ENCODE results near the gene DIPK2A. TPM values are rescaled to one million over a fixed set of nuclear protein-coding genes. Genes with fewer than 3 reads are reported as not detected.

Gene DIPK2A
- total RNA-seq, 2 experiments from 2014 or later = 18.0 to 19.4 TPM

DNA sequence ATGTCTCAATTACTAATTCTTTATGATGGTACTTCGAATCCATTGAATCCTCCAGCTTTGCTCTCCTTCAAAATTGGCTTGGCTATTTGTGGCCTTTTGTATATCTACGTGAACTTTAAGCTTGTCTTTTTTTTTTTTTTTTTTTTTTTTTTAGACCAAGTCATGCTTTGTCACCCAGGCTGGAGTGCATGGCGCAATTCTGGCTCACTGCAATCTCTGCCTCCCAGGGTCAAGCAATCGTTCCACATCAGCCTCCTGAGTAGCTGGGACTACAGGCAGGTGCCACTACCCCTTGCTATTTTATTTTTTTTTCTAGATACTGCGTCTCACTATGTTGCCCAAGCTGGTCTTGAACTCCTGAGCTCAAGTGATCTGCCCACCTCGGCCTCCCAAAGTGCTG, 7.7 kb upstream of the DIPK2A start:
- DNase-seq (no peak), ATAC-seq (no peak)
- H3K9me3 Mint-ChIP-seq = peaks cover 3% of the 10 kb centered on the region
- intact Hi-C loops (cut with micrococcal nuclease) = no loop called here
- TF ChIP-seq, protein P1, sequence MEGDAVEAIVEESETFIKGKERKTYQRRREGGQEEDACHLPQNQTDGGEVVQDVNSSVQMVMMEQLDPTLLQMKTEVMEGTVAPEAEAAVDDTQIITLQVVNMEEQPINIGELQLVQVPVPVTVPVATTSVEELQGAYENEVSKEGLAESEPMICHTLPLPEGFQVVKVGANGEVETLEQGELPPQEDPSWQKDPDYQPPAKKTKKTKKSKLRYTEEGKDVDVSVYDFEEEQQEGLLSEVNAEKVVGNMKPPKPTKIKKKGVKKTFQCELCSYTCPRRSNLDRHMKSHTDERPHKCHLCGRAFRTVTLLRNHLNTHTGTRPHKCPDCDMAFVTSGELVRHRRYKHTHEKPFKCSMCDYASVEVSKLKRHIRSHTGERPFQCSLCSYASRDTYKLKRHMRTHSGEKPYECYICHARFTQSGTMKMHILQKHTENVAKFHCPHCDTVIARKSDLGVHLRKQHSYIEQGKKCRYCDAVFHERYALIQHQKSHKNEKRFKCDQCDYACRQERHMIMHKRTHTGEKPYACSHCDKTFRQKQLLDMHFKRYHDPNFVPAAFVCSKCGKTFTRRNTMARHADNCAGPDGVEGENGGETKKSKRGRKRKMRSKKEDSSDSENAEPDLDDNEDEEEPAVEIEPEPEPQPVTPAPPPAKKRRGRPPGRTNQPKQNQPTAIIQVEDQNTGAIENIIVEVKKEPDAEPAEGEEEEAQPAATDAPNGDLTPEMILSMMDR (IDR thresholded peaks at IDR 0.05) = no peak
- H3K36me3 Mint-ChIP-seq (ENCODE audit: low read depth) = no peaks in the 10 kb centered on the region
- no peak overlapping the region for H3K27ac Mint-ChIP-seq
- POLR2A ChIA-PET = no interaction called here
- CTCF ChIA-PET = interaction anchor here (0.8 to 1.5 kb wide), 4 partner anchors 11 to 13 kb away, joined by 3 read pairs; no protein-coding TSS in a partner anchor
- H3K4me3 Mint-ChIP-seq = no peak overlapping the region
- H3K27me3 Mint-ChIP-seq = peaks cover 22% of the 10 kb centered on the region
- no peaks in the 10 kb centered on the region for H3K4me1 Mint-ChIP-seq (ENCODE audit: low read depth)

DNA sequence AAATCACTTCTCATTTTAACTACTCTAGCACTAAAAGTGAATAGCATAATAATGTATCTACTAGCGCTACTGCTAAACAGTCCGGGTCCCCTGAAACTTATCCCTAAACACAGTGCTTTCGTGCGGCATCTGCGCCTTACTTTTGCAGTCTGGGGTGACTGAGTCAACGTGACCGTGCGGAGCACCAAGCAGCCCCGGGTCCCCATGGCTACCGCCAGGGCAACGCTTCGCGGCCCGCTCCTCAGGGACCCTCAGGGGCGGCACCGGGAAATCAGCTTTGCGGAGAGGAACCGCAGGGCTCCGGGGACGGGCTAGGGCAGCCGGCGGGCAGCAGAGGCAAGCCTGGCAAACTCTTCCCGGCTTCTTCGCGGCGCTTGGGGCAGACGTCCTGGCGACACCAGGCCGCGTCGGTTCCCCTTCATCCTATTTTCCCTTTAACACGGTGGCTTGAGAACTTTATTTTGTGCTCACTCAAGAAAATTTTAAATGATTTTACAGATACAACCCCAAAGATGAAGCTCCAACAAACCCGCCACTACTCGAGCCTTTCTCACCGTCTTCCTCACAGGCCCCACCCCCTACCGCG, 757 bp upstream of the DIPK2A start:
- DNase-seq = peak; percentile 62
- CTCF ChIA-PET = interaction anchor here (0.8 to 1.6 kb wide), 9 partner anchors 9 to 195 kb away, joined by 3 to 12 read pairs (median 5); partner anchors contain the start of gene SLC9A9
- no peak for ATAC-seq
- TF ChIP-seq, protein P1 (IDR thresholded peaks at IDR 0.05) = no peak
- POLR2A ChIA-PET = interaction anchor here (1.0 to 2.4 kb wide), 4 partner anchors 11 to 122 kb away, joined by 3 to 9 read pairs (median 4); partner anchors contain the start of gene SLC9A9
- H3K4me3 Mint-ChIP-seq = peak overlapping the region; percentile 89
- H3K36me3 Mint-ChIP-seq (ENCODE audit: low read depth) = peaks cover 5% of the 10 kb centered on the region
- intact Hi-C loops (cut with micrococcal nuclease) = no loop called here
- H3K27me3 Mint-ChIP-seq = peaks cover 12% of the 10 kb centered on the region
- H3K4me1 Mint-ChIP-seq (ENCODE audit: low read depth) = peaks cover 10% of the 10 kb centered on the region
- H3K9me3 Mint-ChIP-seq = no peaks in the 10 kb centered on the region
- H3K27ac Mint-ChIP-seq = peak overlapping the region; percentile 95

DNA sequence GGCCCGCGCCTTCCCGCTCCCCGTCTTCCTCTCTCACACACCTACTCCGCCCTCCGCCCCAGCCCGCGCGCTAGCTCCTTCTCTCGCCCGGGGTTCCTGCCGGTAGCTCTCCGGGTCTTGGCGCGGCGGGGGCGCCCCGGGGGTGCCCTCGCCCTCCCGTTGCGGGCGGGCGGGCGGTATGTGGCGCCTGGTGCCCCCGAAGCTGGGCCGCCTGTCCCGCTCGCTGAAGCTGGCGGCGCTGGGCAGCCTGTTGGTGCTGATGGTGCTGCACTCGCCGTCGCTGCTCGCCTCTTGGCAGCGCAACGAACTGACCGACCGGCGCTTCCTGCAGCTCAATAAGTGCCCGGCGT, 507 bp downstream of the DIPK2A start:
- H3K4me1 Mint-ChIP-seq (ENCODE audit: low read depth) = peaks cover 19% of the 10 kb centered on the region
- H3K27ac Mint-ChIP-seq = peak overlapping the region; percentile 95
- POLR2A ChIA-PET = interaction anchor here (0.7 to 2.4 kb wide), 6 partner anchors 17 to 970 kb away, joined by 3 to 9 read pairs (median 3); partner anchors contain the start of gene SLC9A9
- CTCF ChIA-PET = interaction anchor here (0.6 to 1.6 kb wide), 14 partner anchors 11 to 546 kb away, joined by 3 to 12 read pairs (median 4); partner anchors contain the start of gene SLC9A9
- peak overlapping the region; percentile 89 for H3K4me3 Mint-ChIP-seq
- peaks cover 5% of the 10 kb centered on the region for H3K36me3 Mint-ChIP-seq (ENCODE audit: low read depth)
- no peaks in the 10 kb centered on the region for H3K9me3 Mint-ChIP-seq
- DNase-seq (no peak), ATAC-seq (peak; percentile 3)
- TF ChIP-seq, protein P1 (IDR thresholded peaks at IDR 0.05) = no peak
- intact Hi-C loops (cut with micrococcal nuclease) = no loop called here
- peaks cover 7% of the 10 kb centered on the region for H3K27me3 Mint-ChIP-seq

DNA sequence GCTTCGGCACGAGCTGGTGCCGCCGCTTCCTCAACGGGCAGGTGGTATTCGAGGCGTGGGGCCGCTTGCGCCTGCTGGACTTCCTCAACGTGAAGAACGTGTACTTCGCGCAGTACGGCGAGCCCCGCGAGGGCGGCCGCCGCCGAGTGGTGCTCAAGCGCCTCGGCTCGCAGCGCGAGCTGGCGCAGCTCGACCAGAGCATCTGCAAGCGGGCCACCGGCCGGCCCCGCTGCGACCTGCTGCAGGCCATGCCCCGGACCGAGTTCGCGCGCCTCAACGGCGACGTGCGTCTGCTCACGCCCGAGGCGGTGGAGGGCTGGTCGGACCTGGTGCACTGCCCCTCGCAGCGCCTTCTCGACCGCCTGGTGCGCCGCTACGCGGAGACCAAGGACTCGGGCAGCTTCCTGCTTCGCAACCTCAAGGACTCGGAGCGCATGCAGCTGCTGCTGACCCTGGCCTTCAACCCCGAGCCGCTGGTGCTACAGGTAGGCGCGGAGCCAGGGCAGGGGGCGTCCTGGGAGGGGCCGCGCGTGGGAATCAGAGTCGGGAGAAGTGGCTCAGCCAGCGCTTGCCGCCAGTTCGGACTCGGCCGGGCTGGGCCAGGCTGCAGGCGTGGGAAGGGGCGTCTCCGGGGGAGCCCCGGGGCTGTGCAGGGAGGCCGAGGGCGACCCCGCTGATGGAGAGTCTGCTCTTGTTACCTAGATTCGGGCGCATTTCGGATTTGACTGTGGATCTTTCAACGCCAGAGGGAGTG, 1.1 kb downstream of the DIPK2A start:
- Mint-ChIP-seq H3K27me3 (peaks cover 4% of the 10 kb centered on the region), H3K27ac (peak overlapping the region; percentile 95), H3K9me3 (no peaks in the 10 kb centered on the region), H3K4me1 (ENCODE audit: low read depth) (peaks cover 25% of the 10 kb centered on the region), H3K36me3 (ENCODE audit: low read depth) (peaks cover 5% of the 10 kb centered on the region), H3K4me3 (peak overlapping the region; percentile 89)
- ATAC-seq (peak; percentile 21), DNase-seq (peak; percentile 69)
- POLR2A ChIA-PET = interaction anchor here (0.7 to 2.4 kb wide), 6 partner anchors 16 to 970 kb away, joined by 3 to 9 read pairs (median 3); partner anchors contain the start of gene SLC9A9
- intact Hi-C loops (cut with micrococcal nuclease) = no loop called here
- CTCF ChIA-PET = interaction anchor here (0.6 to 1.6 kb wide), 9 partner anchors 11 to 547 kb away, joined by 3 to 10 read pairs (median 4); partner anchors contain the start of gene SLC9A9
- TF ChIP-seq, protein P1 (IDR thresholded peaks at IDR 0.05) = peak; percentile 59
